ENCODE results near the gene FAM81B. TPM values are rescaled to one million over a fixed set of nuclear protein-coding genes. Genes with fewer than 3 reads are reported as not detected.

The FAM81B gene
- polyA plus RNA-seq, 3 donors: not detected

DNA sequence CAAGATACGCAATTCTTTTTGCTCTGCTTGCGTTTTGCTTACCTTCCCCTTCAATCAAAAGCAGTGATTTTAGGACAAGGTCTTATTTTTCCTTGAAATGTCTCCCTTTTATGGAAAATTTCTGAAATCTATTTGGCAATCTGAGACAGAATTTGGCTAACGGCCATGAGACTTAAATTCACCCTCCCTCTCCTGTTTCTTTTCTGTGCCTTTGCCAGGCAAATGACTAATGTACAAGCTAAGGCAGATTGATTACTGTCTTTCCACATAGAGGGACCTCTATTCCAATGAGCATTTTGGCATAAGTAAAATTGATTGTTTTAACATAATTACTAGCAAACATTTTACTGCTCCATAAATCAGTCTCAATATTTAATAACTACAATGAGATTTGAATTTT is 31.7 kb downstream of the FAM81B start:
- H3K9me3 Mint-ChIP-seq: peaks cover 0 to 9% (median 3%) of the 10 kb centered on the region in 7 donors
- no peak overlapping the region for H3K4me3 Mint-ChIP-seq
- WGBS (ENCODE audit: insufficient coverage): 100% methylated on average over 1 of the region's 3 CpGs
- intact Hi-C loops (cut with micrococcal nuclease): no loop called here
- no peak overlapping the region for H3K27ac ChIP-seq (ENCODE audit: low read depth in 1 of 2, low read length in 2 of 2)
- no peak overlapping the region for H3K4me2 ChIP-seq (replicated peaks; ENCODE audit: extremely low read depth, low read length, poor library complexity, severe bottlenecking)
- H4K20me1 ChIP-seq (ENCODE audit: insufficient read depth, low read length): no peaks in the 10 kb centered on the region
- no peaks in the 10 kb centered on the region for H3K36me3 ChIP-seq (replicated peaks in 1 of 2; ENCODE audit: control insufficient read depth in 1 of 2, insufficient read depth in 2 of 2, low read length in 2 of 2)
- H3K27me3 ChIP-seq (ENCODE audit: control insufficient read depth in 2 of 2, insufficient read depth in 2 of 2, low read length in 2 of 2): no peaks in the 10 kb centered on the region
- H2AFZ ChIP-seq (ENCODE audit: insufficient read depth, low read depth, low read length, poor library complexity, severe bottlenecking): no peak overlapping the region
- H3K4me3 ChIP-seq (replicated peaks in 1 of 3; ENCODE audit: low read depth in 2 of 3, low read length in 3 of 3): no peak overlapping the region
- H3K27ac Mint-ChIP-seq: no peak overlapping the region
- TF ChIP-seq, protein P1, sequence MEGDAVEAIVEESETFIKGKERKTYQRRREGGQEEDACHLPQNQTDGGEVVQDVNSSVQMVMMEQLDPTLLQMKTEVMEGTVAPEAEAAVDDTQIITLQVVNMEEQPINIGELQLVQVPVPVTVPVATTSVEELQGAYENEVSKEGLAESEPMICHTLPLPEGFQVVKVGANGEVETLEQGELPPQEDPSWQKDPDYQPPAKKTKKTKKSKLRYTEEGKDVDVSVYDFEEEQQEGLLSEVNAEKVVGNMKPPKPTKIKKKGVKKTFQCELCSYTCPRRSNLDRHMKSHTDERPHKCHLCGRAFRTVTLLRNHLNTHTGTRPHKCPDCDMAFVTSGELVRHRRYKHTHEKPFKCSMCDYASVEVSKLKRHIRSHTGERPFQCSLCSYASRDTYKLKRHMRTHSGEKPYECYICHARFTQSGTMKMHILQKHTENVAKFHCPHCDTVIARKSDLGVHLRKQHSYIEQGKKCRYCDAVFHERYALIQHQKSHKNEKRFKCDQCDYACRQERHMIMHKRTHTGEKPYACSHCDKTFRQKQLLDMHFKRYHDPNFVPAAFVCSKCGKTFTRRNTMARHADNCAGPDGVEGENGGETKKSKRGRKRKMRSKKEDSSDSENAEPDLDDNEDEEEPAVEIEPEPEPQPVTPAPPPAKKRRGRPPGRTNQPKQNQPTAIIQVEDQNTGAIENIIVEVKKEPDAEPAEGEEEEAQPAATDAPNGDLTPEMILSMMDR (IDR thresholded peaks at IDR 0.05): no peak
- no peaks in the 10 kb centered on the region for H3K36me3 Mint-ChIP-seq
- no peaks in the 10 kb centered on the region for H3K79me2 ChIP-seq (ENCODE audit: insufficient read depth, low read length)
- H3K9ac ChIP-seq (ENCODE audit: insufficient read depth, low read length, poor library complexity, severe bottlenecking): no peak overlapping the region
- H3K27me3 Mint-ChIP-seq (ENCODE audit: low read depth in 3 of 3): peaks cover 0 to 2% (median 0%) of the 10 kb centered on the region in 3 donors
- peaks cover 9% of the 10 kb centered on the region for H3K4me1 Mint-ChIP-seq
- no peak for DNase-seq
- H3K9me3 ChIP-seq (replicated peaks in 1 of 2; ENCODE audit: control insufficient read depth in 1 of 2, insufficient read depth in 1 of 2, low read length in 2 of 2): no peaks in the 10 kb centered on the region
- no peaks in the 10 kb centered on the region for H3K4me1 ChIP-seq (ENCODE audit: control insufficient read depth in 1 of 2, insufficient read depth in 2 of 2, low read length in 2 of 2)

DNA sequence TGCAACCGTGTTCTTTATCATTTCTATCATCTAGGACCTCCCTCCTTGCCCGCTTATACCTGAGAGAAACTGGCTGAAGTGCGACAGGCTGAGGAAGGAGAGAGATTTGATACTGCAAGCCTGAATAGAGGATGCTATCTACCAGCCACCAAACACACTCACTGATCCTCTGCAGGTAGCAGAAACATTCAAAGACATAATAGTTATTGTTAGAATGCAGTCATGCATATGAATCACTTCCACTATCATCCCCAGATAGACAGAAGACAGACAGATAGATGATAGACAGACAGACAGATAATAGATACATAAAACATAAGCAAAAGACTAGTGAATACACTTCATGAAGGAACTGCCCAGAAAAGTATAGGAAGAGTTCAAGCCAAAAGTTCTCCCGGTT is 32.9 kb downstream of the FAM81B start:
- Histone ChIP-seq H3K79me2 (ENCODE audit: insufficient read depth, low read length) (no peaks in the 10 kb centered on the region), H3K4me2 (replicated peaks; ENCODE audit: extremely low read depth, low read length, poor library complexity, severe bottlenecking) (no peak overlapping the region), H3K9ac (ENCODE audit: insufficient read depth, low read length, poor library complexity, severe bottlenecking) (no peak overlapping the region), H3K4me3 (replicated peaks in 1 of 3; ENCODE audit: low read depth in 2 of 3, low read length in 3 of 3) (no peak overlapping the region), H2AFZ (ENCODE audit: insufficient read depth, low read depth, low read length, poor library complexity, severe bottlenecking) (no peak overlapping the region), H4K20me1 (ENCODE audit: insufficient read depth, low read length) (no peaks in the 10 kb centered on the region), H3K27me3 (ENCODE audit: control insufficient read depth in 2 of 2, insufficient read depth in 2 of 2, low read length in 2 of 2) (no peaks in the 10 kb centered on the region), H3K9me3 (replicated peaks in 1 of 2; ENCODE audit: control insufficient read depth in 1 of 2, insufficient read depth in 1 of 2, low read length in 2 of 2) (no peaks in the 10 kb centered on the region), H3K4me1 (ENCODE audit: control insufficient read depth in 1 of 2, insufficient read depth in 2 of 2, low read length in 2 of 2) (no peaks in the 10 kb centered on the region), H3K27ac (ENCODE audit: low read depth in 1 of 2, low read length in 2 of 2) (no peak overlapping the region), H3K36me3 (replicated peaks in 1 of 2; ENCODE audit: control insufficient read depth in 1 of 2, insufficient read depth in 2 of 2, low read length in 2 of 2) (no peaks in the 10 kb centered on the region)
- Mint-ChIP-seq H3K27ac (no peak overlapping the region), H3K4me3 (no peak overlapping the region), H3K9me3 (peaks cover 0 to 9% (median 3%) of the 10 kb centered on the region in 7 donors), H3K27me3 (ENCODE audit: low read depth in 3 of 3) (peaks cover 0 to 2% (median 0%) of the 10 kb centered on the region in 3 donors), H3K4me1 (peaks cover 9% of the 10 kb centered on the region), H3K36me3 (no peaks in the 10 kb centered on the region)
- WGBS (ENCODE audit: insufficient coverage): no CpG with 5 or more reads among the region's 4 CpGs
- TF ChIP-seq, protein P1 (IDR thresholded peaks at IDR 0.05): no peak
- DNase-seq: no peak
- intact Hi-C loops (cut with micrococcal nuclease): no loop called here

Measured in CD14-positive monocyte (primary cell).